GM23248 (cell line): ENCODE results near the gene CAMK2B. TPM values are rescaled to one million over a fixed set of nuclear protein-coding genes. Genes with fewer than 3 reads are reported as not detected.
A peak's percentile ranks its signal among the peaks of the same experiment; 100 is the strongest.

Source experiments
- DNase-seq: peaks from one replicate; pipeline ENCODE4 v3.0.0-alpha.2; 2015
- H2AFZ ChIP-seq: fragments of 200-600 bp; sonication (generic); 2 replicates; pipeline ENCODE4 v1.6.1; 2016; ENCODE audit warnings: antibody characterized with exemption
- H3F3A ChIP-seq: fragments of 200-600 bp; sonication (generic); 2 replicates; pipeline ENCODE4 v1.6.1; 2016; ENCODE audit warnings: mild to moderate bottlenecking, antibody characterized with exemption, mixed run types; ENCODE audit not compliant: insufficient read depth
- H3K27ac ChIP-seq: fragments of 200-600 bp; sonication (generic); 2 replicates; pipeline ENCODE4 v1.5.1; 2016; ENCODE audit warnings: mild to moderate bottlenecking
- H3K27me3 ChIP-seq: fragments of 200-600 bp; sonication (generic); replicated peaks from 2 replicates; pipeline ENCODE4 v1.6.1; 2016; ENCODE audit warnings: mild to moderate bottlenecking; ENCODE audit not compliant: insufficient read depth
- H3K36me3 ChIP-seq: fragments of 200-600 bp; sonication (generic); 2 replicates; pipeline ENCODE4 v1.6.1; 2016; ENCODE audit warnings: low read depth, mild to moderate bottlenecking
- H3K4me1 ChIP-seq: fragments of 200-600 bp; sonication (generic); 2 replicates; pipeline ENCODE4 v1.6.1; 2016; ENCODE audit warnings: mild to moderate bottlenecking; ENCODE audit not compliant: insufficient read depth
- H3K4me2 ChIP-seq: fragments of 200-600 bp; sonication (generic); one replicate; pipeline ENCODE4 v1.6.1; 2016; ENCODE audit warnings: mild to moderate bottlenecking; ENCODE audit not compliant: unreplicated experiment
- H3K4me3 ChIP-seq: fragments of 200-600 bp; sonication (generic); 2 replicates; pipeline ENCODE4 v1.5.1; 2016; ENCODE audit warnings: mild to moderate bottlenecking
- H3K79me2 ChIP-seq: fragments of 200-600 bp; sonication (generic); 2 replicates; pipeline ENCODE4 v1.6.1; 2016; ENCODE audit warnings: mild to moderate bottlenecking; ENCODE audit not compliant: insufficient read depth
- H3K9ac ChIP-seq: fragments of 200-600 bp; sonication (generic); 2 replicates; pipeline ENCODE4 v1.6.1; 2016; ENCODE audit warnings: mild to moderate bottlenecking
- H3K9me2 ChIP-seq: fragments of 200-600 bp; sonication (generic); 2 replicates; pipeline ENCODE4 v1.6.1; 2016; ENCODE audit warnings: mixed run types, mild to moderate bottlenecking, moderate library complexity; ENCODE audit not compliant: insufficient read depth
- H3K9me3 ChIP-seq: fragments of 200-600 bp; sonication (generic); one replicate; pipeline ENCODE4 v1.6.1; 2017; ENCODE audit warnings: low read depth
- H4K20me1 ChIP-seq: fragments of 200-600 bp; sonication (generic); 2 replicates; pipeline ENCODE4 v1.6.0; 2016; ENCODE audit not compliant: insufficient read depth
- EZH2 ChIP-seq: fragments of 200-600 bp; sonication (generic); IDR thresholded peaks from 2 replicates; pipeline ENCODE4 v1.6.1; 2018; ENCODE audit warnings: antibody characterized with exemption, mild to moderate bottlenecking; ENCODE audit not compliant: insufficient read depth, poor library complexity, severe bottlenecking
- EZH2phosphoT487 ChIP-seq: fragments of 200-600 bp; sonication (generic); IDR thresholded peaks from 2 replicates; pipeline ENCODE4 v1.6.1; 2018; ENCODE audit warnings: antibody characterized with exemption, moderate library complexity, mild to moderate bottlenecking, low read depth; ENCODE audit not compliant: insufficient read depth
- WGBS, 2 experiments: methylation state at CpG; one replicate each; pipeline ENCODE4 v1.1.6; 2015 to 2017; ENCODE audit warnings: low lambda C conversion rate in 2 of 2, low coverage in 1 of 2; ENCODE audit errors: missing lambda C conversion rate in 2 of 2; 5-methylcytosine and 5-hydroxymethylcytosine counted together
- in situ Hi-C: fragments of 300-500 bp; cut with MboI; formaldehyde crosslinking; loops from 2 replicates; pipeline ENCODE4 v1.15.0; 2020
- polyA plus RNA-seq: library from polyadenylated mRNA; unstranded; fragments of >200 nt; fragmentation: Nextera tagmentation; extraction: Ambion mirVana; gene quantifications from 2 replicates; pipeline ENCODE4 v1.2.1, GENCODE V29; 2016
- total RNA-seq: library from RNA; depleted of rRNA; stranded (reverse); fragments of >200 nt; shearing (Covaris generic); gene quantifications from 2 replicates; pipeline ENCODE4 v1.2.3, GENCODE V29; 2014

CAMK2B gene
- total and polyA plus RNA-seq, 2 experiments from 2014 or later: 0.78 to 2.5 TPM

- Histone ChIP-seq H3K27me3 (no peaks in the 10 kb centered on the region), H3F3A (no peaks in the 10 kb centered on the region), H3K9ac (no peak overlapping the region), H3K27ac (no peak overlapping the region), H3K9me2 (no peaks in the 10 kb centered on the region), H3K4me3 (no peak overlapping the region), H2AFZ (no peak overlapping the region), H3K4me1 (no peaks in the 10 kb centered on the region), H3K9me3 (no peaks in the 10 kb centered on the region), H3K4me2 (no peak overlapping the region), H3K79me2 (no peaks in the 10 kb centered on the region), H4K20me1 (no peaks in the 10 kb centered on the region), H3K36me3 (no peaks in the 10 kb centered on the region)
- in situ Hi-C loops: no loop called here
- DNase-seq: no peak
- no peak for TF ChIP-seq EZH2
- TF ChIP-seq EZH2phosphoT487: no peak
- 73 to 79% methylated on average over 17 of the region's 17 CpGs for WGBS, 2 experiments
Measured at GRCh38 chr7:44238116-44238695, 87.2 kb downstream of the CAMK2B start.

- Histone ChIP-seq H3F3A (no peaks in the 10 kb centered on the region), H3K9ac (no peak overlapping the region), H2AFZ (no peak overlapping the region), H3K36me3 (no peaks in the 10 kb centered on the region), H3K9me2 (no peaks in the 10 kb centered on the region), H3K4me2 (no peak overlapping the region), H3K27ac (no peak overlapping the region), H3K27me3 (no peaks in the 10 kb centered on the region), H3K4me3 (no peak overlapping the region), H3K9me3 (no peaks in the 10 kb centered on the region), H3K79me2 (no peaks in the 10 kb centered on the region), H4K20me1 (no peaks in the 10 kb centered on the region), H3K4me1 (no peaks in the 10 kb centered on the region)
- in situ Hi-C loops: no loop called here
- TF ChIP-seq EZH2 (no peak), EZH2phosphoT487 (no peak)
- 81 to 84% methylated on average over 10 of the region's 10 CpGs for WGBS, 2 experiments
- no peak for DNase-seq
Measured at GRCh38 chr7:44237696-44238095, 87.7 kb downstream of the CAMK2B start.

GRCh38 chr7:44236333-44236728 lies 89.1 kb downstream of the CAMK2B start:
- no peaks in the 10 kb centered on the region for H3K36me3 ChIP-seq
- H3K4me1 ChIP-seq: no peaks in the 10 kb centered on the region
- TF ChIP-seq EZH2phosphoT487 (no peak), EZH2 (no peak)
- H3K79me2 ChIP-seq: no peaks in the 10 kb centered on the region
- no peaks in the 10 kb centered on the region for H3K27me3 ChIP-seq
- no peak overlapping the region for H3K9ac ChIP-seq
- H3K9me2 ChIP-seq: no peaks in the 10 kb centered on the region
- no peak overlapping the region for H3K4me3 ChIP-seq
- H3F3A ChIP-seq: no peaks in the 10 kb centered on the region
- no peak overlapping the region for H3K27ac ChIP-seq
- in situ Hi-C loops: no loop called here
- DNase-seq: peak; percentile 16
- 61 to 74% methylated on average over 4 of the region's 4 CpGs for WGBS, 2 experiments
- no peak overlapping the region for H2AFZ ChIP-seq
- no peak overlapping the region for H3K4me2 ChIP-seq
- no peaks in the 10 kb centered on the region for H4K20me1 ChIP-seq
- H3K9me3 ChIP-seq: no peaks in the 10 kb centered on the region

GRCh38 chr7:44235582-44236332 lies 89.6 kb downstream of the CAMK2B start:
- Histone ChIP-seq H3K36me3 (no peaks in the 10 kb centered on the region), H2AFZ (no peak overlapping the region), H3K4me2 (no peak overlapping the region), H3K27ac (no peak overlapping the region), H3K9me2 (no peaks in the 10 kb centered on the region), H3K4me1 (no peaks in the 10 kb centered on the region), H3K27me3 (no peaks in the 10 kb centered on the region), H3K79me2 (no peaks in the 10 kb centered on the region), H3K9me3 (no peaks in the 10 kb centered on the region), H4K20me1 (no peaks in the 10 kb centered on the region), H3K4me3 (no peak overlapping the region), H3F3A (no peaks in the 10 kb centered on the region), H3K9ac (no peak overlapping the region)
- in situ Hi-C loops: no loop called here
- peak; percentile 54 for DNase-seq
- WGBS, 2 experiments: 58 to 62% methylated on average over 18 to 21 of the region's 22 CpGs
- TF ChIP-seq EZH2phosphoT487 (no peak), EZH2 (no peak)
